Stimulated activated CD8-positive, alpha-beta memory T cell treated with anti-CD3 and anti-CD28 coated beads, Interleukin-2, amount 100 ng/mL, for 1 hour (primary cell): ENCODE measurements around the gene MED13L.
A peak's percentile ranks its signal among the peaks of the same experiment; 100 is the strongest.

ENCODE experiments used
- DNase-seq, 2 donors: peaks; one replicate each; pipeline ENCODE4 v3.0.0-alpha.2; 2020; ENCODE audit warnings: low read depth in 2 of 2

MED13L gene

DNA sequence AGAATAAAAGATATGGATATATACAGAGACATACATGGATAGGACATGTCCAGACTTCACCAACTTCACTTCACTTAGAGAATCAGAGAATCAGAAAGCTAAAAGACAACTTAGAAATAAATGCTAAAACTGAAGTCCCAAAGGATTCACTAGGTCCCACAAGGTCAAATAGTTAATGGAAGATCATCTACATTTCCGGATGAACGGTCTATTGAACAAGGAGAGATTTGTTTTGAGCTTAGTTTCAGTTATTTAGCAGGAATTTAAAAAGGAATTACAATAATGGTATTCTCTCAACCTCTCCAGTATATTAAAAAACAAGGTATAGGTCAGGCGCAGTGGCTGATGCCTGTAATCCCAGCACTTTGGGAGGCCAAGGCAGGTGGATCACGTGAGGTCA, 187.0 kb downstream of the MED13L start:
- no peak for DNase-seq

- DNase-seq: no peak
Measured at GRCh38 chr12:116089080-116089479, 188.4 kb downstream of the MED13L start.

- DNase-seq: no peak
Measured at GRCh38 chr12:116087962-116088361, 189.5 kb downstream of the MED13L start.

DNA sequence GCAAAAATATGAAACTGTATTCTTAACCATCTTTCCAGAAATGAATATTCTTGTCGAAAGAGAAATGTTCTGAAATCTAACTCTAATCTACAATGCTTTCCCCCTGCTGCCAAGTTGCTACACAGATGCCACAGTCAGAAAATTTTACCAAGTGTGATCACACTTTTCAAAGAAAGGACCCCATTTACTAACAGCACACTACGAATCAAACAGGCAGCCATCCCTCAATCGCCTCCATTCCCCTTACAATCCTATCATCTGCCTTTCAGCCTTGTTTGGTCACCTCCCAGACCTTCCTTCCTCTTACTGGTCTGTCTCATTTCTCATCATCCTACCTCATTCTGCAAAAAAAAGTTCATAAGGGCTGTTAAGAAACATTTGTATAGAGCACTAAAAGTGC, 190.1 kb downstream of the MED13L start:
- DNase-seq: no peak

- no peak for DNase-seq
Measured at GRCh38 chr12:116080415-116080814, 197.1 kb downstream of the MED13L start.

DNA sequence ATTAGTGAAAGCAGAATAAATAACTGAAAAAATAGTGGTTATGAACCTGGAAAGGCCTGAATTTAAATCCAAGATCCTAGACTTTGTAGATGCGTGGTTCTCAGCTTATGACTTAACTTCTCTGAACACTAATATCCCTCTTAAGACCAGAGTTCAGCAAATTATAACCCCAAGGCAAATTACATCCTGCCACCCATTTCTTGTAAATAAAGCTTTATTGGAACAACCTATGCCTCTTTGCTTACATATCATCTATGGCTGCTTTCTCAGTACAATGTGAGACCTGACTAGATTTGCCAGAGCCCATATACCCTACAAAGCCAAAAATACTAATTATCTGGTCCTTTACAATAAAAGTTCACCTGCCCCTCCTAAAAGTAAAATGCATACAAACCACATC, 199.1 kb downstream of the MED13L start:
- DNase-seq: no peak

GRCh38 chr12:116077431-116077830, 200.1 kb downstream of the MED13L start:
- DNase-seq: no peak

DNA sequence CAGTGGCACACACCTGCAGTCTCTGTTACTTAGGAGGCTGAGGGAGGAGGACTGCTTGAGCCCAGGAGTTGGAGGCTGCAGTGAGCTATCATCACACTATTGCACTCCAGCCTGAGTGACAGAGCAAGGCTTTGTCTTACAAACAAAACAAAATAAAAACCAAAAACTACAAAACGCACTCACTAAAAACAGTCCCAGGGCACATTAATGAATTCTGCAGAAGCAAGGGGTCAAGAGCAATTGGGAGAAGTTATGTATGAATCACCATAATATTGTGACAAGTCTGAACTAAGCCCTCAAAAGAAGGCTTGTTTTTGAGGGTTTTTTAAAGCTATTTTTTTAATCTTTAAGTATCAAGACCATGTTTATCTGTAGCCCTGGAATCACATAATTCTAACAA, 201.1 kb downstream of the MED13L start:
- no peak for DNase-seq

GRCh38 chr12:116074686-116075085, 202.8 kb downstream of the MED13L start:
- DNase-seq: no peak

DNA sequence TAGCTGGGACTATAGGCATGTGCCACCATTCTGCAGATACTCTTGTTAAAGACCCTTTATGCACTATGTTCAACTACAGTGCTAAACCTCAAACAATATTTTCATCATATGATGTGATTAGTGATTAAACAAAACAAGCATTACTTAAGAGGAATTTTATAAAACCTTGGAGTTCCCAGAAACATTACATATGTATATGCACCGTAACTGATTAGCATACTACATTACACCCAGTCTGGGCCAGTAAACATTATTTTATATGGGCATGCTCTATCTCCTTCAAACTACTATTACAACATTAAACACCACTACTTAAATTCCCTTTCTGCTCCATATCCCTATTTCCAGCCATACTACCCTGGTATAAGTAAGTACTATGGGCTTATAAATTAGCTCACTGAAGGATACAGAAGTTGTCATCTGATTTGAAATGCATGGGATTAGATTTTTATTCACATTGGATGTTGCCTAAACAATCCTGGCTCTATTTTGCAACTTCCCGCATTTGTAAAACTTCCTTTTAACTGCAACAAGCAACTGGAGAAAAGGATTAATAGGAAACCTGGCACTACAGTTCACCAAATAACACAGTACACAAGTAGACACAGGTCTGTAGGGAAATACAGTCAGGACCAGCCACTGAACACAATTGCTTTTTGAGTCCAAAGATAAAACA, 205.8 kb downstream of the MED13L start:
- no peak for DNase-seq

GRCh38 chr12:116070444-116070843, 207.0 kb downstream of the MED13L start:
- DNase-seq: no peak

- DNase-seq: no peak
Measured at GRCh38 chr12:116069943-116070342, 207.6 kb downstream of the MED13L start.

GRCh38 chr12:116068853-116069252, 208.6 kb downstream of the MED13L start:
- DNase-seq: no peak

DNA sequence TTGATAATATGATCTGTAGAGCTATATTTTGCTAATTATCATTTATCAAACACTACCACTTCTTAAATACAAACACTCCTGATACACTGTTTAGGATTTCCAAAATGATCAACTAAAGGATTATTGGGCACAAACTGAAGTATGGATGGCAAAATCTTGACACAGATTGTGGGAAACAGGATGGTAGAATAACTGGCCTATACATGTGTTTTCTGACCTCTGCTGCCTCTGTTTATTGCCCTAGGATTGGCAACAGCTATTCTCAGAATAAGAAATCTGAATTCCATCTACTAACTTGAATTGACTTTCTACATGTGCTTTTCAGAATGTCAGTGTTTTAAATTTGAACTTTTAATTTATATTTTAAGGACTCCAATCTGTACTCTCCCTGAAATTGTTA, 209.1 kb downstream of the MED13L start:
- DNase-seq: no peak

DNA sequence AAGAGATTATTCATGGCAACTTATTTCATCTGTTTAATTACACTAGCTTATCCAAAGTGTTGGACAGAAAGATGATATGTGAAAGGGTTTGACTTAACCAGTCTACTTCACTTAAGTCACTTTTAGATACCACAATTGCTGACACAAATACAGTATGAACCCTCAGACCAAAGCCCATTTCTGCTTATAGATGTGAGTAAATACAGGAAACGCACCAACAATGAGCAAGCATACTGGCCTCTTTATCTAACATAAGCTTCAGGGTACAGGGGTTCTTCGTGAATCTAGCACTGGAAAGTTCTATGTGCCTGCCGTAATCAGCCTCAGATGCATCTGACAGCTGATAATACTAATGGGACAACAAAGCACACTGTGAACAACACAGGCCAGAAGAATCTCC, 209.6 kb downstream of the MED13L start:
- no peak for DNase-seq

DNA sequence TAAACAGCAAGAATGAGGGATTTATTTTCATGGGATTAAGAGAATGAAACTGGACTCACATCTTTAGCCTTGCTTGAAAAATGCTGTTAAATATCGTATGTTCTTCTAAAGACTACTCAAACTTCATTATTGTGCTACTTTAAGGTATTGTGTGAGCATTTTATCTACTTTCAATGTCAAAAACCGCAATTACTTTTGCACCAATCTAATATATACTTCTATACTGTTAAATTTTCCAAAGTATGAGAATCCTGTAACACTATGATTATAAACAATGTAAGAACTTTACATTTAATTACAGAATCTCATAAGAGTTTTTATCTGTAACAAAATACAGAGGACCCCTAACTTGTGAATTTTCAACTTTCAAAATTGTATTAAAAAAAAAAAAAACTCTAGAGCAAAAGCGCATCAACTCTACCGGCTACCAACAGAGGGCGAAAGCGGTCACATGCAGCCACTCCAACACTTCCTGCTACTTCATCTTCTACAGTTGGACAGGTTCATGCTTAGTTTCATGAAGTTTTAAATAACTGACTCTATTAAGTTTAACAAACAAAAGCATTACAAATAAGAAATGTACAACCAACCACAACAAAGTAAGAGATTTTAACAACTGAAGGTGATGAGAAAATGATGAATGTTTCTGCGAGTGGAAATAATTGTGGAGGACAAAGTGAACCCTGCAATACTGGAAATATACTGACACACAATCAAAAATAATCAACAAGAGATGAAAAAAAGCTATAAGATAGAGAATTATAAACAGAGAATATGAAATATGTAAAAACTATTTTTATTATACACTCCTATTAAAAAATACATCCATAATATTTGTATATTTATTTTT, 210.9 kb downstream of the MED13L start:
- peak; percentile 10 to 28 for DNase-seq

DNA sequence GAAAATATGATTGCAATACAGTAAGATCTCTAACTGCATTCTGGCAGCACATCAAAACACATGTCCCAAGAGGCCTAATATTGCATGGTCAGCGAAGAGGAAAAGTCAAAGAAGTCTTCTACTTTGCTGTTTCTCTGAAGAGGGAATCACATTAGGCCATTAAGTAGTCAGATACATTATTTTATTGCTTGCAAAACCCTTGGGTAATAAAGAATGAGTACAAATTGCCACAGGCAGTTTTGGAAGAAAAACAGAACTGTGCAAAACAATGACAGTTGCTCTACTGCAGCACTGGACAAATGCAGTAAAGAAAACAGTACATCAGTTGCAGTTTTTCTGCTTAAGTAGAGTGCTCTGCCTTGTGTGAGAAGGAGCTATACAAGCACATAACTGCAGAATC, 211.9 kb downstream of the MED13L start:
- DNase-seq: no peak

GRCh38 chr12:116064493-116064892, 213.0 kb downstream of the MED13L start:
- DNase-seq: no peak

- DNase-seq: no peak
Measured at GRCh38 chr12:116062698-116063097, 214.8 kb downstream of the MED13L start.

- DNase-seq: no peak
Measured at GRCh38 chr12:116060764-116061163, 216.7 kb downstream of the MED13L start.

DNA sequence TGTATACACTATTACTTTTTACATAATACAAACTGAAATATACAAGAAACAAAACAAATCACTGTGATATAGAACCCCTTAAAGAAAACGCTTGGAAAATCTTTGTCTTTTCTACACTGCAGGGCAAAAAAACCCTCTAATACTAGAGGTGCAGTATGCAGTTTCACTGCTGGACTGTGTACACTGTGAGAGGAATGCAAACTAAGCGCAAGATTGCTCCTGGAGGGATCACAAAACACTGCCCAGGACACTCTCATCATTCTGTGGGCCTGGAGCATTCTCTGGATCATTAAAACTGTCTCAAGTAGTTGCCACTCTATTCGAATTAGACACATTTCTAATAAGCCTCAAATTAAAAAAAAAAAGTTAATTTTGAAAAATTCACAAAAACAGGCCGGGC, 217.6 kb downstream of the MED13L start:
- no peak for DNase-seq

DNA sequence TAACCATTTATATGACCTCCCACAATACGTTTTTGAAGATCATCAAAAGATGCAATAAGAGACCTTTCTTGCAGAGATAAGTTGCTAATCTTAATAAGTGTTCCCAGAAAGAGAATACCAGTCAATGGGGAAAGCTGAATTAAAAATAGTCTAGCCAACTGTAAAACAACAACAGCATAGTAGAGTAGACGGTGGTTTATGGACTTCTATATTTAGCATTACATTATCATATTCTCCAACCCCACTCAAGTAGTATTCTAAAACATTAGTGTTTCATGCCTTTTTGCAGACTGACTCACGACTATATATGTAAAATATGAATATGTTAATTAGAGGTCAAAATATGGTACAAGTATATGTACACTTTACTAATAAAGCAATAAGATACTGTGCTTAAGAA, 218.9 kb downstream of the MED13L start:
- no peak for DNase-seq

DNA sequence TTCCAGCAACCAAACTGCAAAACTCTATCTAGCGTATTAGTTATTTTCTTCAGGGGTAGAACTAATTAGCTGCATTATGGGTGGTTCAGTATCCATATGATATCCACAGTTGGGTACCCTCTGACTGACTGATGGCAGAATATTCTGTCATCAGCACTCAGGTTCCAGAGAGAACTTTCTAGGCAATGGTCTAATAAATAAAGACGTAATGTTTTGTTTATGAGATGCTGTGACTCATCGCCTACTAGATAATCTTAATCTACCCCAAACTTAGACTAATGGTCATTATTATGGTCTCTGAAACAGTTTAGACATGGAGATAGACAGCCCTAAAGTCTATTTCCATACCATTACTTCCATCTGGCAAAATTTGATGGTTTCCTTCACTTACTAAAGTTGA, 220.1 kb downstream of the MED13L start:
- no peak for DNase-seq
